ENCODE measurements around the gene SPSB1.
"Not testable (repeated sequence)": the region's sequence is repeated elsewhere in the genome, so short reads cannot be mapped to it uniquely, and the experiment has no call there.

The SPSB1 gene

DNA sequence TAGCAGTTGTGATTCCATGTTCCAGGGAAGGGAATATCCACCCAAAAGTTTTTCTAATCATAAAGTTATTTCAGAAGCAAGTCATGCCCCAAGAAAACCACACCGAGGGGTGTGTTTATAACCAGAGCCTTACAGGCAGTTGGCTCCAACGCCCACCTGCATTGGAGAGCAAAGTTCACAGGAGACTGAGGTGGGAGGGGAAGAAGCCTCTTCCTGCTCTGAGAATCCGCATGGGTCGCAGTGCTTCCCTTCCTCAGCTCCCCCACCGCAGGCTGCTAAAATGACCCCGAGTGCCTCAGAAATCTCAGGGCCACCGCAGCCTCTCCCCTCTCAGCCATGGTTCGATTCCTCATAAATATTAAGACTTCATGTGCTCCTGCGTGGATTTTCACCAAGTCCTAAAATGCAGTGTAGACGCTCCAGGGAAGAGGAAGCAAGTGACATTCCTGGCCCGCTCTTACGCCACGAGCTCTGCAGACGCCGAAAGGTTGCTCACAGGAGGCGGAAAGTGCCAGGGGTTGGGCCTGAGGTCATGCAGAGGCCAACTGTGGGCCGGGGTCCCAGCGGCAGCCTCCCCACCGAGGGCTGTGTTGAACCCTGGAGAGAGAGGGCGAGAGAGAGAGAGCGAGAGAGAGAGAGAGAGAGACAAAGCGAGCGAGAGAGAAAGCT is 13.4 kb upstream of the SPSB1 start:
- no peak for DNase-seq (ENCODE audit: low read depth, low spot score)

DNA sequence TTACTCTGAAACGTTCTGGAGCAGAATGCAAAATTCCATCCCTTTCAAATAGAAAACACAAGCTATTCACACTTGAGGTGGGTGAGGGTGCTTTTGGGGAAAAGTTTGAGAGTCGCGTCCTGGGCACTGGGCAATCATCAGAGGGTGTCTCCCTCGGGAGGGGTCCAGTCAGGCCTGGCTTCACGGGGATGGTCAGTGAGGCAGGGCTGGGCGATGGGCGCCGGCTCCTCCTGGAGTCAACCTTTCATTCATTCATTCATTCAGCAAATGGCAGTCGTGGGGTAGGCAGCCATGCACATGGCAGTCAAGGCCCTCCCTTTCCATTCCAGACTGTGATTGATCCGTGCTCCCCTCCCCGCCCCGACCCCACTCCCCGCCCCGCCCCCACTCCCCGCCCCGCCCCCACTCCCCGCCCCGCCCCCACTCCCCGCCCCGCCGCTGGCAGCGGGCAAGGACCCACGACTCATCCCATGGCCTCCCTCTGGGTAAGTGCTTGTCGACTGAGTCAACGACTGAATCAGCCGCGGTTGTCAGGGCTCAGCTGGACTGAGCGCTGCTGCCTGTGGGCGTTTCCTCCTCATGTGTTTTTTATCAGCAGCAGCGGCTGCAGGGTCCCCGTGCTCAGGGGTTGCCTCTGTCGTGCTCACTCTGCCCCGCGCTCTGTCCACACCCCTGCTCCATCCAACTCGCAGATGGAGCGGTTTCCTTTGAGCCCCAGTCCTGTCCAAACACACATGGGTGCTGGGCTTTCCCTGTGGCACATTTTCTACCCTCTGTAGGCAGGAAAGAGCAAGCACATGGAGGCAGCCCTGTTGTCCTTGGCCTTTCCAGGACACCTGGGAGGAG is 12.5 kb upstream of the SPSB1 start:
- peak; percentile 22 for DNase-seq (ENCODE audit: low read depth, low spot score)

DNA sequence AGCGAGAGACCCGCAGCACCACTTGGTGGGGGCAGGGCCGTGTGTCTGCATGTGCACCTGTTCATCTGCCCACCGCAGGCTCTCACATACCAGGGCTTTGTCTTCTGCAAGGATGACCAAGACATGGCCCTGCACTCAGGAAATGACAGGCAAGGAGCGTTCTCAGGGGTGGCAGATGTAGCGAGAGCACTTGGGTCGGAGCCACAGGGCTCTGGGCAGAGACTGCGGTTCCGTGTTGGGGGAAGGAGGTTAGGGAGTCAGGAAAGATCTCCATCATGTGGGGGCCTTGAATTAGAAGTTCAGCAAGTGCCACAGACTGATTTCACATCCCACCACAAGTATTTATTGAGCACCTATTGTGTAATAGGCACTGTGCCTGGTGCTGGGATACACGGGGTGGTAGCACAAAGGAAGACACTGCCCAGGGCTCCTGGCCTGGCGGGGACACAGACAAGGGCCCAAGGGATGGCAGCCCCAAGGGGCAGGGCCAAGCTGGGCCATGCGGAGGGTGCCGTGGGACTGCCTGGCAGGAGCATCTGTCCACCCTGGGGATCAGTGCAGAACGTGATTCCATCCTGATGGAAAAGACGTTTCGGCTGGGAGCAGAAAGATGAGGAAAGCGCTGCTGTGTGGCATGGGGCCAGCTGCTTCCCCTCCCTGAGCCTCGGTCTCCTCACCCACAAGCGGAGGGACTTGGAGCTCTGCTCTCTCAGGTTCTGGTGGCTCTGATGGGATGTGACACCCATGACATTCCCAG is 11.4 kb upstream of the SPSB1 start:
- DNase-seq (ENCODE audit: low read depth, low spot score) = no peak

DNA sequence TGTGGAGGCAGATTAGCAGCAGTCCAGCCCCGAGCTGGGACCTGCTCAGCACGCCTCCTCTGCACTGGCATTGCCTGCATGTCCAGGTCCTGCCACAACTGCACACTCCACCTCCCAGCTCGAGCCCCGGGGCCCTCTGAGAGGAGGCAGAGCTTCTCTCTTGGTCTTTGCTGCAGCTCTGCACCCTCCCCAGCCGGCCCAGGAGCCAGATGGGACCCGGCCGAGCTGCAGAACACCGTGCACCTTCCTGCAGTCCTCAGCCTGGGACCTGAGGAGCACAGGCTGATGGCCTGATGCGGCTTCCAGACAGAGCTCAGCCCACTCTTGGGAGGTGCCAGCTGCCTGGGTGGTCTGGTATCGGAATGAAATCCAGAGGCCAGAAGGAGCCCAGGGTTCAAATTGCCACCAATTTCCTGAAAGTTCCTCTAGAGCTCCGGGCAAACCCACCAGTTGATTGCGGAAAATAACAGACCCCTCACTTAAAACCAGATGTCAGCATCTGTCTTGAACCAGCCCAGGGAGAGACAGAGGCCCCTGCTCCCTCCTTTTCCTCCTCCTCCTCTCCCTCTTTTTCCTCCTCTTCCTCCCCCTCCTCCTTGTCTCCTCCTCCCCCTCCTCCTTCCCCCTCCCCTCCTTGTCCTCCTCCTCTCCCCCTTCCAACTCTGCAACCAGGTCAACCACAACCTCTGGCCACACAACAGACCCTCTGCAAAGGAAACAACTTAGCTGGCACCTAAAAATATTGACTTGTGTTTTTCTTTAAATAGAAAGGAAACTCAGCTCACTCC is 10.6 kb upstream of the SPSB1 start:
- no peak for DNase-seq (ENCODE audit: low read depth, low spot score)

DNA sequence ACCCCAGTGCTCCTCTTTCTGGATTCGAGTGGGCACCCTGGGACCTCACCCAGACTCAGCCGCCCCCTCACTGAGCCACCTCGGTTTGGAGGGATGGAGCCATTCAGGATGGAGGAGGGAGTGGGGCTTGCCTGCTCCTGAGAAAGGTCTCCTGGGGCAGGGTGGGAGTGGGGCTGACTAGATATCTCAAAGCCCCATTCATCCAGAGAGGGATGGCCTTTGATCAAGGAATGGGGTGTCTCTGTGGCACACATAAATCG is 10.1 kb upstream of the SPSB1 start:
- no peak for DNase-seq (ENCODE audit: low read depth, low spot score)

DNA sequence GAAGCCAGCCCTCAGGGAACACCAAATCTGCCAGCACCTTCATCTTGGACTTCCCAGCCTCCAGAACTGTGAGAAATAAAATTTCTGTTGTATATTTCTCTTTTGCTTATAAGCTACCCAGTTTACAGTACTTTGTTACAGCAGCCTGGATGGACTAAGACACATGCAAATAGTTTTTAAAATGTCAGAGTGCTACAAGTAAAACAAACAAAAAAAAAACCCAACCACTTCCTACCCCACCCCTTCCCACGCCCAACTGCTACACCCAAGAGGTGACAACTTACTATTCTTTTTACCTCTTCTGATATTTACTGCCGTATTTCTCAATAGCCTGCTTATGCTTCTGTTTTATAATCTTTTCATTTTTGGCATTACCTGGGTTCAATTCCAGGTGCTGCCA is 8.6 kb upstream of the SPSB1 start:
- no peak for DNase-seq (ENCODE audit: low read depth, low spot score)

DNA sequence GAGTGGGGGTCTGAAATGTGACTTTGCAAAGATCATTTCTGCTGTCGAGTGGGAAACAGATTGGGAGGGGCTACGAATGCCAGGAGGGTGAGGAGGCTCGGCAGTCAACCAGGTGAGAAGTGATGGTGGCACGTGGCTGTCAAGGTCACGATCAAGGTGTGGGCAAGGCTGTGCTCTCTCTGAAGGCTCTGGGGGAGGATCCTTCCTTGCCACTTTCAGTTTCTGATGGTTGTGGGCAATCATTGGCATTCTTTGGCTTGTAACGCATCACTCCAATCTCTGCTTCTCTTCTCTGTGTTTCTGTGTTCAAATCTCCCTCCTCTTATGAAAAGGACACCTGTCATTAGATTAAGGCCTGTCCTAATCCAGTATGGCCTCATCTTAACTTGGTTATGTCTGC is 6.1 kb upstream of the SPSB1 start:
- DNase-seq (ENCODE audit: low read depth, low spot score) = no peak

DNA sequence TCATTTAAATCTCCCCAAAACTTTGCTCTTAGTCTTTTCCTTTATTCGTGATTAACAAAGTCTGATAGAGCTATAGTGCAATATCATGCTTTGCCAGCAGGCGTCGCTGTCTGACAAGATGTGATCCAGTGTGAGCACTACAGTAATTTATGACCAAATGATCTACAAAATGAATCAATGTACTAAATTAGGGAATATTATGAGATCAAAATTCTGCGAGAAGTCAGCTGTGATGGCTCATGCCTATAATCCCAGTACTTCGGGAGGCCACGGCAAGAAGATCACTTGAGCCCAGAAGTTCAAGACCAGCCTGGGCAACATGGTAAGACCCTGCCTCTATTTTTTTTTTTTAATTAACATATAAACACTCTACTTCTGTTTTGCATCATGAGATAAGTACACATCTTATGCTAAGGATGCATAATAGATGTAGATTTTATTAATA is 3.6 kb upstream of the SPSB1 start:
- peak; percentile 67 for DNase-seq (ENCODE audit: low read depth, low spot score)

DNA sequence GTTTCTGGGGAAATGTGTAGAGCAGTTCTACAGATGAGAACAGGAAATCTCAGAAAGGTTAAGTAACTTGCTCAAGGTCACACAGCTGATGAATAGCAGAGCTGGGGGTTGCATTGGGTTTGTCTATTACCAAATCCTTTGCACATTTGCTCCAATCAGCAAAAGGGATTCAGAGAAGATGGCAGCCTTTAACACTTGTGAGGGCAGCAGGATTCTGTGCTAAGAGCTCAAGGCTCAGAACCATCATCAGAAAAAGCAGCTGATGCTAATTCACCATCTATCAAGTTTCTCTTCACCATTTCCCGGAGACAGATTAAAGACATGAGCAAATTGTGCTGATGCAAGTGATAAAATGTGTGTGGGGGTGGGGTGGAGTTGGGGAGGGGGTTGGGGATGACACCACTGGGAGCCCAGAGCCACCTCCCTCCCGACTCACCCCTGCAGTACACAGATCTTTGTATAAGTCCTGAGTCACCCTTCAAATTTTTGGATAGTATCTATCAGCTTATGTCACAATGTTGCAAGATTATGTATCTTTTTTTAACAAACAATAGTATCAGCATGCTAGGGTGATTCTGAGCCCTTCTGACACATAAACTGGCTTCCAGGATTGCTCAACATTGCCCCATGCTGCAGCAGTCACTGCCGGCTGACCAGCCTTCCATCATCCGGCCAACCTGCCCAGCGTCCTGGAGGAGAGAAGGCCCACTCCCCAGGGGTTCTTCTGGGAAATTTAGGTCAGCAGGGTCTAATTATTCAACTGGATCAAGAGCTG is 2.8 kb upstream of the SPSB1 start:
- DNase-seq (ENCODE audit: low read depth, low spot score) = no peak

DNA sequence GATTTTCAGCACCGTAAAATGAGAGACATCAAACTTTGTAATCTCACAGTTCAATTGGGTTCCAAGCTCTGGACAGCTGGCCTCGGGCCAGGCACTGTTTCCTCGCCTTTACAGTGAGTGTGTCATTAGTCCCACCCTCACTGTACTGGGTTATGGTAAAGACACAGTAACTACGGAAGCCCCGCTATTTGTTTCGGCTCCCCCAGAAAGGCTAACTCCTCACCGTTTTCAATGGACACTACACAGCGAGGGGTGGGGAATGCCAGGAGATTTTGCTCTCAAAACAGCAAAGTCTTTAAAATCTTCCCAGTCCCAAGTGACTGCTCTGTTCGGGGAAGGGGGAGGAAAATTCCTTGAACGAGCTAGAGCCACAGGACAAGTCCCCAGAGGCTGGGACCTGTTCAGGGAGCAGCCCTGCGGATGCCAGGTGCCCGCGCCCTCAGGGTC is 757 bp upstream of the SPSB1 start:
- DNase-seq (ENCODE audit: low read depth, low spot score) = no peak

DNA sequence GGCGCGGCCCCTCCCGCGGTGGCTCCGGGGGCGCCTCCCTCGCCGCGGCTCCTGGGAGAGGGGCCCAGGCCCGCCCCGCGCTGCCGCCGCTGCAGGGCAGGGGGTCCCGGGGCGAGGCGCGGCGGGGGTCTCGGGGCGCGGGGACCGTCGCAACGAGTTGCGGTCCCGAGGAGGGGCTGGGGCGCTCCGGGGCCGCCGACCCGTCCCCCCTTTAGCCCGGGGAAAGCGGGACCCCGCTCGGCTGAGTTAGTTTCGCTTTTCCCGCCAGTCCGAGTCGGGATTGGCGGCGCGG is 493 bp downstream of the SPSB1 start:
- DNase-seq (ENCODE audit: low read depth, low spot score) = no peak

DNA sequence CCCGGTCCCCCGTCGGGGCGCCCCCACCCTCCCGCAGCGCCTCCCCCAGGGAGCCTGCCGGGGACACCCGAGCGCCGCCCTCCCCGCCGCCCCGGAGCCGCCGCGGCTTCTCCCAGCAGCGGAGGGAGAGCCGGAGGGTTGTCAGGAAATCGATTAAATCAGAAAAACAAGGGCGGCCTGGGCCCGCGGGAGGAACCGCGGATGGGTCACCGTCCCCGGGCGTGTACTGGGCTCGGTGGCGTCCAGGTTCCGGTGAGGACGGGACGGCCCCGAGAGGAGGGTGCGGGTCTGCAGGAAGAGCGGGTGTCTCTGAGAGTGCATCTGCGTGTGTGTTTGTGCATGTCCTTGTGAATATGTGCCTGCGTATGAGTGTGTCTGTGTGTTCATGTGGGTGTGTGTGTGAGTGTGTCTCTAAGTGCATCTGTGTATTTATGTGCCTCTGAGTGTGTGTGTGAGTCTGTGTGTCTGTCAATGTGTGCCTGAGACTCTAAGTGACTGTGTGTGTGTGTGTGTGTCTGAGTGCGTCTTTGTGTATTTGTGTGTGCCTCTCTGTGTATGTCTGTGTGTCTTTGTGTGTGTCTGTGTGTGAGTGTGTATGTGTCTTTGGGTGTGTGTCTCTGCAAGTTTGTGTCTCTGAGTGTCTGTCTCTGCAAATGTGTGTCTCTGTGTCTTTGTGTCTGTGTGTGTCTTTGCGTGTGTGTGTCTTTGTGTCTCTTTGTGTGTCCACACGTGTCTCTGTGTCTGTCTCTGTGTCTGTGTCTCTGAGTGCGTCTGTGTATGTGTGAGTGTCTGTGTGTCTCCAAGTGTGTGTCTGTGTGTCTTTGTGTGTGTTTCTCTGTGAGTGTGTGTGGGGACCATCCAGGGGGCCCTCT is 1.1 kb downstream of the SPSB1 start:
- no peak for DNase-seq (ENCODE audit: low read depth, low spot score)

DNA sequence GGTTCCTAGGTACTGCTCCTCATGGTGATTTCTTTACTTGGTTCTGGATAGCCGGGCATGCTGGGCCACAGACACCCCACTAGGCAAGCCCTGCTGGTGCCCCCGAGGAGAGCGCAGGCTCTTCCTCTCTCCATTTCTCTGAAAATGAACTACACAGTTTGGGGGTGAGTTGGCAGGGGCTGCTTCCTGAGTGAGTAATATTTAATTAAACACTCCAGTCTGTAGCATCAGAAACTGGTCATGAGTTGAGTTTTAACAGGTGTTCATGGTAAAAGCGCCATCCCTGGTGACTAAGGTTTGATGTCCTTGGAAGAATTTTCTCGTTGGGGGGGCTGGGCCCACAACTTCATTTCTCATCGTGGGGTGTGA is 1.7 kb downstream of the SPSB1 start:
- DNase-seq (ENCODE audit: low read depth, low spot score) = no peak

DNA sequence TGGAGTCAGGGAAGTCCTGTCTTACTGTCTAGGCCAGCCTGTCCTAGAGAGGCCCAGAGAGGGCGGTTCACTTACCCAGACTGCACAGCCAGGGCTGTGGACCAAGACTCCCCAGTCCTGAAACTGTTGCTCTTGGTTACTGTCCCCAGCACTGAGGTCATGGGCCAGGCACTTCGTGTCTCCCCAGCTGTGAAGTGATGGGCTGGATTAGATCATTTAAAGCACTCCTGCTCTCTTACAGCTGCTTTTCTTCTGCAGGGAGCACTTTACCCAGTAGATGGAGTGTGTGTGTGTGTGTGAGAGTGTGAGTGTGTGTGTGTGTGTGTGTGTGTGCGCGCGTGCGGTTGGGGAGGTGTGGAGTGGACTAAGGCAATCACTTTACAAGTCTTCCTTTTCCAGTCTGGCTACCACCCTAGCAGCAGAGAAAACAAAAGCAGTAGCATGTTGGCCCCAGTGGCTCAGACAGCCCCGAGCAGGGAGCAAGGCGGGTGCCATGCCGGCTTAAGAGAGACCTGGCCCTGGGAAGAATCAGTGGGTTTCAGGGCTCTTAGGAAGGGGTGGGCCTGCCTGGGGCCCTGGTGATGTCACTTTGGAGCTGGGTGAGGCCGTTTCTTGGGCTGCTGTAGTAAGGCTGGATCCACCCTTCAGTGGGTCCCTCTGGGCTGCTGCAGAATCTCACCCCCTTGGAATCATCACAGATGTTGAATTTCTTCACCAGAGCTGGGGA is 2.4 kb downstream of the SPSB1 start:
- no peak for DNase-seq (ENCODE audit: low read depth, low spot score)

DNA sequence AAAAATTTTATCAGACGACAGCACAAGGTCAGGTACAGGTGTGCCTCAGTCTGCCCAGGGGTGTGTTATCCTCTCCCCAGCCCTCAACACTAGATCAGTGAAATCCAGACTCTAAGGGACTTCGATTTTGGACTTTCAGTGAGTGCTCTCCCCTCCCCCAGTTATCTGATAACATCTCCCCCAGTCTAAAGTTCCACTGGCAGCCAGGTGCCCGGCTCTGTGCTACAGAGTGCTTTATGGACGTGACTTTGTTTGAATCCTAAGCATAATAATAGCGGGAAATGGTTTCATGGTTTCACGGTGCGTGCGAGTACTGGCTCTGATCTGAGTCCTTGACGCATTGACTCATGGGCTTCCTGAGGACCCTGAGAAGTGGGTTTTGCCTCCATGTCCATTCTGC is 3.2 kb downstream of the SPSB1 start:
- no peak for DNase-seq (ENCODE audit: low read depth, low spot score)

DNA sequence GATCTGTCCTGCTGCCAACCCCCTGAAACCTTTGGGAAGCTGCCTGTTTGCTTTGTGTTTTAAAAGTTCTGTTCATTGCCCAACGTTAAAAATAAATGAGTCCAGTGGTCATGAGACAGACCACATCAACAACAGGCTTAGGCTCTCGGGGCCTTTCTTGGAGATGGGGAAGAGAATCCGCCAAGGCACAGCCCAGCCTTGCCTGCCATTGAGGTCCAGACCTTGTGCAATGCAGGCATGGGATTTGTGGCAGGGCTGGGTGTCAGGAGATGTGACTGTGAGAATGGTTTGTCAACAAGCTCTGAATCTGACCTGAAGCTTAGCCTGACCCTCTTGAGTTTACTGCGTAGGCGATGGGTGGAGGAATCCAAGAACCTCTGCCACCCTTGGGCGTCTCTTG is 4.2 kb downstream of the SPSB1 start:
- no peak for DNase-seq (ENCODE audit: low read depth, low spot score)

DNA sequence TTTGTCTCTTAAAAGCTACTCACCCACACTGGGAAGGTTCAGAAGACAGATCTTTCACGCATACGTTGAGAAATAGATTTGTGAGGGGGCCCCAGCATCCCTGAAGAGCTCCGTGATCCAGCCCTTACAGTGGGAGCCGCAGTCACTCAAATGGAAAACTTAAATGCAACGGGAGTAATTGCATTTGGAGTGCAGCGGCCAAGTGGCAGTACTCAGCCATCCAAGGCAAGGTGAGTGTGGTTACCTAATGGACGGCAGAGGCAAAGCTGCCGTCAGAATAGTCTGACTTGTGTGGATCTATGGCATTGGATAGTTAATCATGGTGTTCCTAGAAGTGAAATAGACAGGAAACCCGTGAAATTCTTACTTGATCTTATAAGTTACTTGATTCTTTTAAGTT is 5.1 kb downstream of the SPSB1 start:
- no peak for DNase-seq (ENCODE audit: low read depth, low spot score)

DNA sequence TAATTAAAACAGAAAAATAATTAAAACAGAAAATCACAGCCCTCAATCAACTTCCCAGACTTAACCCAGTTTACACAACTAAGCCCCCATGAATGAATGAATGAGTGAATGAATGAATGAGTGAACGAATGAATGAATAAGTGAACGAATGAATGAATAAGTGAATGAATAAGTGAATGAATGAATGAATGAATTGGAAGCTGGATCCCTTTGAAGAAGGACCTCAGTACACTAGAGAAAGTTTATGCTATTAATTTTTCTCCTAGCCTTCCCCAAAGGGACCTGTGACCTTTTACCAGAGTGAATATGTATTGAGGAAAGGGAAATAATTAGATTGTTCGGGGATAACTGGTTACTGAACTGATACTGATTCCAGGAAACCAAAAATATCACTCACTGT is 5.6 kb downstream of the SPSB1 start:
- no peak for DNase-seq (ENCODE audit: low read depth, low spot score)

DNA sequence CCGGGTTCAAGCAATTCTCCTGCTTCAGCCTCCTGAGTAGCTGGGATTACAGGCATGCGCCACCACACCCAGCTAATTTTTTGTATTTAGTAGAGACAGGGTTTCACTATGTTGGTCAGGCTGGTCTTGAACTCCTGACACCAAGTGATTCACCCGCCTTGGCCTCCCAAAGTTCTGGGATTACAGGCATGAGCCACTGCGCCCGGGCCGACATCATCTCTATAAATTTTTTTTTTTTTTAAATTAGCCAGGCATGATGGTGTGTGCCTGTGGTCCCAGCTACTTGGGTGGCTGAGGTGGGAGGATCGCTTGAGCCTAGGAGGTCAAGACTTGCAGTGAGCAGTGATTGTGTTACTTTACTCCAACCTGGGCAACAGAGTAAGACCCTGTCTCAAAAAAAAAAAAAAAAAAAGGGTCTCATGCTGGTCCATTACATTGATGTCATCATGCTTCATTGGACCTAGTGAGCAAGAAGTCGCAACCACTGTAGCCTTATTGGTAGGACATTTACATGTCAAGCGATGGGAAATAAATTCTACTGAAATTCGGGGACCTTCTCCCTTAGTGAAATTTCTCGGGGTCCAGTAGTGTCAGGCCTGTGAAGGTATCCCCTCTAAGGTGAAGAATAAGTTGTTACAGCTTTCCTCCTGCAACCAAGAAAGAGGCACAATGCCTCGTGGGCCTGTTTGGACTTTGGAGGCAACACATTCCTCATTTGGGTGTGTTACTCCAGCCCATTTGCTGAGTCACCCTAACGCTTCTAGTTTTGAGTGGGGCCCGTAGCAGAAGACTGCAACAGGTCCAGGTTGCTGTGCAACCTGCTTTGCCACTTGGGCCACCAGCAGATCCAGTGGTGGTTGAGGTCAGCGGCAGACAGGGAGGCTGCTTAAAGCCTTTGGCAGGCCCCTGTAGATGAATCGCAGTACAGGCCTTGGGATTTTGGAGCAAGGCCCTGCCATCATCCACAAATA is 7.2 kb downstream of the SPSB1 start:
- not testable (repeated sequence) for DNase-seq (ENCODE audit: low read depth, low spot score)

All from activated naive CD8-positive, alpha-beta T cell treated with anti-CD3 and anti-CD28 coated beads, Interleukin-2, amount 50 U/mL, for 16 hours (primary cell).